Activated T-cell treated with anti-CD3 and anti-CD28 coated beads, Interleukin-2, amount 50 U/mL, for 24 hours (primary cell): Measurements from ENCODE around the gene SULF2.

Experiments used
- DNase-seq: peaks from one replicate; pipeline ENCODE4 v3.0.0-alpha.2; 2020
- H3K27ac Mint-ChIP-seq: 2 replicates; pipeline ENCODE4 v1.8.0; 2020; ENCODE audit warnings: mild to moderate bottlenecking, mixed read lengths
- H3K27me3 Mint-ChIP-seq: 2 replicates; pipeline ENCODE4 v1.8.0; 2020; ENCODE audit warnings: mixed read lengths
- H3K36me3 Mint-ChIP-seq: 2 replicates; pipeline ENCODE4 v1.8.0; 2020; ENCODE audit warnings: low read depth, mixed read lengths
- H3K4me1 Mint-ChIP-seq: 2 replicates; pipeline ENCODE4 v1.8.0; 2020; ENCODE audit warnings: low read depth, mixed read lengths
- H3K4me3 Mint-ChIP-seq: 2 replicates; pipeline ENCODE4 v1.8.0; 2020; ENCODE audit warnings: mild to moderate bottlenecking, moderate library complexity, mixed read lengths
- H3K9me3 Mint-ChIP-seq: 2 replicates; pipeline ENCODE4 v1.8.0; 2020; ENCODE audit warnings: mixed read lengths

SULF2 gene

GRCh38 chr20:47713878-47714450 is 71.3 kb downstream of the SULF2 start:
- Mint-ChIP-seq H3K36me3 (no peaks in the 10 kb centered on the region), H3K9me3 (no peaks in the 10 kb centered on the region), H3K4me1 (no peaks in the 10 kb centered on the region), H3K27ac (no peak overlapping the region), H3K4me3 (no peak overlapping the region), H3K27me3 (peaks cover 12% of the 10 kb centered on the region)
- DNase-seq = no peak

GRCh38 chr20:47713163-47713562 is 72.1 kb downstream of the SULF2 start:
- Mint-ChIP-seq H3K4me1 (no peaks in the 10 kb centered on the region), H3K4me3 (no peak overlapping the region), H3K9me3 (no peaks in the 10 kb centered on the region), H3K27me3 (peaks cover 12% of the 10 kb centered on the region), H3K27ac (no peak overlapping the region), H3K36me3 (no peaks in the 10 kb centered on the region)
- DNase-seq = no peak

GRCh38 chr20:47711046-47711752 is 74.1 kb downstream of the SULF2 start:
- Mint-ChIP-seq H3K27ac (no peak overlapping the region), H3K27me3 (peaks cover 15% of the 10 kb centered on the region), H3K36me3 (no peaks in the 10 kb centered on the region), H3K9me3 (no peaks in the 10 kb centered on the region), H3K4me1 (no peaks in the 10 kb centered on the region), H3K4me3 (no peak overlapping the region)
- no peak for DNase-seq

- H3K27me3 Mint-ChIP-seq = peaks cover 15% of the 10 kb centered on the region
- H3K4me1 Mint-ChIP-seq = no peaks in the 10 kb centered on the region
- H3K9me3 Mint-ChIP-seq = no peaks in the 10 kb centered on the region
- H3K27ac Mint-ChIP-seq = no peak overlapping the region
- H3K4me3 Mint-ChIP-seq = no peak overlapping the region
- H3K36me3 Mint-ChIP-seq = no peaks in the 10 kb centered on the region
- DNase-seq = no peak
These were observed 74.6 kb downstream of the SULF2 start for GRCh38 chr20:47710665-47711045.

- DNase-seq = no peak
- Mint-ChIP-seq H3K4me3 (no peak overlapping the region), H3K27ac (no peak overlapping the region), H3K27me3 (peaks cover 7% of the 10 kb centered on the region), H3K4me1 (no peaks in the 10 kb centered on the region), H3K9me3 (no peaks in the 10 kb centered on the region), H3K36me3 (no peaks in the 10 kb centered on the region)
These were observed 76.1 kb downstream of the SULF2 start for GRCh38 chr20:47708953-47709833.

GRCh38 chr20:47708140-47708807 is 77.0 kb downstream of the SULF2 start:
- no peak for DNase-seq
- Mint-ChIP-seq H3K4me1 (no peaks in the 10 kb centered on the region), H3K27ac (no peak overlapping the region), H3K27me3 (peaks cover 7% of the 10 kb centered on the region), H3K36me3 (no peaks in the 10 kb centered on the region), H3K4me3 (no peak overlapping the region), H3K9me3 (no peaks in the 10 kb centered on the region)

GRCh38 chr20:47706345-47706744 is 78.9 kb downstream of the SULF2 start:
- no peaks in the 10 kb centered on the region for H3K9me3 Mint-ChIP-seq
- H3K4me3 Mint-ChIP-seq = no peak overlapping the region
- DNase-seq = no peak
- peaks cover 7% of the 10 kb centered on the region for H3K27me3 Mint-ChIP-seq
- H3K36me3 Mint-ChIP-seq = no peaks in the 10 kb centered on the region
- no peaks in the 10 kb centered on the region for H3K4me1 Mint-ChIP-seq
- no peak overlapping the region for H3K27ac Mint-ChIP-seq

- Mint-ChIP-seq H3K36me3 (no peaks in the 10 kb centered on the region), H3K4me1 (no peaks in the 10 kb centered on the region), H3K27ac (no peak overlapping the region), H3K4me3 (no peak overlapping the region), H3K9me3 (no peaks in the 10 kb centered on the region), H3K27me3 (peaks cover 7% of the 10 kb centered on the region)
- DNase-seq = no peak
These were observed 79.8 kb downstream of the SULF2 start for GRCh38 chr20:47705497-47705856.

- no peak overlapping the region for H3K27ac Mint-ChIP-seq
- H3K4me3 Mint-ChIP-seq = no peak overlapping the region
- H3K9me3 Mint-ChIP-seq = no peaks in the 10 kb centered on the region
- H3K27me3 Mint-ChIP-seq = peaks cover 7% of the 10 kb centered on the region
- no peaks in the 10 kb centered on the region for H3K4me1 Mint-ChIP-seq
- H3K36me3 Mint-ChIP-seq = no peaks in the 10 kb centered on the region
- DNase-seq = no peak
These were observed 80.4 kb downstream of the SULF2 start for GRCh38 chr20:47704746-47705496.

GRCh38 chr20:47703748-47704147 is 81.5 kb downstream of the SULF2 start:
- Mint-ChIP-seq H3K4me1 (no peaks in the 10 kb centered on the region), H3K27ac (no peak overlapping the region), H3K27me3 (peaks cover 3% of the 10 kb centered on the region), H3K4me3 (no peak overlapping the region), H3K9me3 (no peaks in the 10 kb centered on the region), H3K36me3 (no peaks in the 10 kb centered on the region)
- DNase-seq = no peak

GRCh38 chr20:47701612-47702011 is 83.7 kb downstream of the SULF2 start:
- no peak for DNase-seq
- Mint-ChIP-seq H3K27ac (no peak overlapping the region), H3K4me3 (no peak overlapping the region), H3K27me3 (no peaks in the 10 kb centered on the region), H3K9me3 (no peaks in the 10 kb centered on the region), H3K36me3 (no peaks in the 10 kb centered on the region), H3K4me1 (no peaks in the 10 kb centered on the region)

- Mint-ChIP-seq H3K27ac (no peak overlapping the region), H3K36me3 (no peaks in the 10 kb centered on the region), H3K4me3 (no peak overlapping the region), H3K27me3 (no peaks in the 10 kb centered on the region), H3K9me3 (no peaks in the 10 kb centered on the region), H3K4me1 (peaks cover 4% of the 10 kb centered on the region)
- no peak for DNase-seq
These were observed 85.0 kb downstream of the SULF2 start for GRCh38 chr20:47700327-47700726.

GRCh38 chr20:47699818-47700217 is 85.5 kb downstream of the SULF2 start:
- no peak overlapping the region for H3K4me3 Mint-ChIP-seq
- H3K27me3 Mint-ChIP-seq = no peaks in the 10 kb centered on the region
- peaks cover 10% of the 10 kb centered on the region for H3K4me1 Mint-ChIP-seq
- no peaks in the 10 kb centered on the region for H3K9me3 Mint-ChIP-seq
- DNase-seq = no peak
- H3K36me3 Mint-ChIP-seq = no peaks in the 10 kb centered on the region
- H3K27ac Mint-ChIP-seq = no peak overlapping the region

- DNase-seq = no peak
- Mint-ChIP-seq H3K27ac (no peak overlapping the region), H3K27me3 (no peaks in the 10 kb centered on the region), H3K4me3 (no peak overlapping the region), H3K36me3 (no peaks in the 10 kb centered on the region), H3K4me1 (peaks cover 10% of the 10 kb centered on the region), H3K9me3 (no peaks in the 10 kb centered on the region)
These were observed 87.1 kb downstream of the SULF2 start for GRCh38 chr20:47698142-47698541.
